Measurements from ENCODE around the gene TUBA3D. TPM values are rescaled to one million over a fixed set of nuclear protein-coding genes. Genes with fewer than 3 reads are reported as not detected.

The TUBA3D gene
- polyA plus RNA-seq, 1 donor: 2.0 TPM

Other genes starting within 250 kb of the TUBA3D start
- gene RAB6D, start 112.0 kb upstream of the TUBA3D start, polyA plus RNA-seq (ENCODE audit: insufficient read length): 1.7 TPM
- 42.2 TPM for gene MZT2A, start 16.3 kb downstream of the TUBA3D start, polyA plus RNA-seq (ENCODE audit: insufficient read length)
- 16.2 TPM for gene CCDC74A, start 51.8 kb downstream of the TUBA3D start, polyA plus RNA-seq (ENCODE audit: insufficient read length)